GM18861 (cell line): ENCODE data around the gene PLSCR5.

Experiments used
- ATAC-seq: cut with Tn5 transposase; IDR thresholded peaks from one replicate; pipeline ENCODE4 v1.9.1; 2021; ENCODE audit not compliant: unreplicated experiment

The PLSCR5 gene

DNA sequence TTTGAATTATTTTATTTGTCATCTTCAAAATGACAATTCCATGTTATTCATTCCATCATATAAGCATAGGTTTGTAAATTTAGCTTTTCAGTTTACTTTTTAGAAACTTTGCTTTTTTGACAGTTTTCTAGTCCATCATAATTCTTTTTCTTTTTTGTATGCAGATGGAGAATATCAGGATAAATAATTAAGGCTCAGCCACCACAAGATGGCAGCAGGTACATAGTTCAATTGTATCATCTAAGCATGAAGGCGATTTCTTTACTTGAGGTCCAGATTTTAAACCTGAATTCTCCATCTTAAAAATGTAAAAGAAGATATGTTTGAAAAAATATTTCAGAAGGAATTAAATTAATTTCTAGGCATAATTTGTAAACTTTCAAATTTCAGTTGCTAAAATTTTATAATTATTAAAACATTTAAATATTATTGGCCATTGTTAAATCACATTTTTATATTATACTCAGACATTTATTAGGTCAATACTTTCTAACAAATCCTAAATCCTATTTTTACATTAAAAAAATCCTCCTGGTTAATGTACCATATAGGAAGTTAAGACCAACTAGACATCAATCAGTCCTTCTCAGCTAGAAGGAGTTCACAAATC lies 15.1 kb downstream of the PLSCR5 start:
- ATAC-seq: no peak

DNA sequence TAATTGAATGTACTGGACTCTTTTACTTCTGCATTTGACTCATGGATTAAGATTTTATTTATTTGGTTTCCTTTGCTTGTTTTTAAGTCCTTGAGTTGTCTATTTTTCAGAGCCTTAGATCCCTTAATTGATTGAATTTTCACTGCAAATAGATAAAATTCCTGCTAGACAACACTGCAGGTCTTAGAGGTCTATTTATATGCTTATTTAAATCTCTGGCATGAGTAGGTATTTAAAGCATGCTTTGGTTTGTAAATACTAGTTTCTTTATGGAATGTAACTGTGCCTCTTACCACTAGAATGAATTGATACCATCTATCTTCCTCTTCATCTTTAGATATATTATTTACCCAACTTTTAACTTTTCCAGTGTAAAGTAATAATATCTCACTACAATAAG lies 20.0 kb downstream of the PLSCR5 start:
- ATAC-seq: no peak

DNA sequence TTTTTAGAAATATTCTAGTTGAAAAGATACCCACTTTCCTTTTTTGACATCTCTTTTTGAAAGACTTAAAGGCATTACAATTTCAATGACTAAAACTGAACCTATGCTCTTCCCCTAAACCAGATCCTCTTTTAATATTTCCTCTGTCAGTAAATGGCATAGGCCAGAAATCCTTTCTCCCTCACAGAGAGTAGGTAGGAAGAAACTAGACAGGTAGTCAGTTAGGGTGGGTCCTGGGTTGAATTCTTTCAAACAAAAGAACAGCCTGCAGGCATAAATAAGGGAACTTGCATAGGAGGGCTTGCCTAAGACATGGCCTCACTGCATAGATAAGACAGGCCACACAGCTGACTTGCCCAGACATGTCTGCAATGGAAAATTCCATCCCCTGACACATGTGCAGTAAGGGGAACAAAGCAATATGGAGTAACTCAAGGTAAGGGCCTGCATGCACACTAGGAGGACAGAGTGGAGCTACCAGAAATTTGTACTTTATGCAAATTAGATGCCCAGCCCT lies 23.1 kb downstream of the PLSCR5 start:
- no peak for ATAC-seq

DNA sequence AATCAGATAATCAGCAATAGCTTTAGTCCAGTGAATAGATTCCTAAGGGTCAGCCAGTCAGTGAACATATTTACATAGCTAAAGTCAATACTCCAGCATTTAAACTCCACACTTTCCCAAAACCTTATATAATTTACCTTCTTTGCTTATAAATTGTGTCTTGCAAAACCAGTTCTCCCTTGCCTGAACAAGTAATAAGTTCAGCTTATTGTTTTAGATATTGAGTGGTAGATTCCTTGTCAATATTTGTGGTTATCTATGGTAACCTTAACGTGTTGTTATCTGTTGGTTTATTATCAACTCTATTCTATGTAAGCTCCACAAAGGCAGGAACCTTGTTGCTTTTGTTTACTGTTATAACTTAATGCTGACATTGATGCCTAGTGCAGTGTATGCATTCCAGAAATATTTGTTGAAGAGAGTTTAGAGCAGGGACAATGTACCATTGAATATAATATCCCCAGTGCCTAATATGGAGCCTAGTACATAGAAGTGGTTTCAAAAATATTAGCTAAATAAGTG lies 24.0 kb downstream of the PLSCR5 start:
- ATAC-seq: no peak

DNA sequence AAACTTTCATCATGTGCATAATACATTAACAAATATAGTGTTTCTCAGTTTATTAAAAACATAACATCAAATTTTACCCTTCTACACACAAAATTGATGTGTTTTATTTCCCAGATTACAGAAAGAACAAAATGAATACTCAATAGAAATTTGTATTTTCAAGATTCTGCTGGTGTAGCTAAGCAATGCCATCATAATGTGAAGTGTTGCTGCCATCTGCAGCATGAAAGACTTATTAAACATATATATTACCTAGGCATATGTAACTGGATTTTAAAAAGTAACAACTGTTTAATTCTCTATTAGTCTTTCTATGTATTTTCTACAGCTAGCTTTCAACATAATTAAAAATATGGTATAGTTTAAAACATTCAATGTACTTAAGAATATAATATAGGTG lies 27.5 kb downstream of the PLSCR5 start:
- peak; percentile 55 for ATAC-seq

DNA sequence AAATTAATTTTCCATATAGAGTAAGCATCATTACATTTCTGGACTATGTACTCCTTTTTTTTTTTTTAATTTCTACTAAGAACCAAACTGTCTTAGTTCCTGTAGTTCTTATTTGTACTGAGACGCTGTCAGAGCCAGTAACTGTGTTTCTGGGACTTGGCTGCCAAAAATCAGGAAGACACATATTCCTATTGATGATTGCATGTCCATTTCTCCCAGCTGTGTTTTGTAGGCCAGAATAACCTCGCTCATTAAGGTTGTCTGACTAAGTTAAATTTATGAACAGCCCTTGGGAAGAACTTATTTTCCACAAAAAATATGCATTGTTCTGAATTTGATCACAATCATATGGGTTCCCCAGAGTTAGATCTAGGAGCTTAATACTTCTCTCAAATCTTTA lies 29.5 kb downstream of the PLSCR5 start:
- no peak for ATAC-seq

DNA sequence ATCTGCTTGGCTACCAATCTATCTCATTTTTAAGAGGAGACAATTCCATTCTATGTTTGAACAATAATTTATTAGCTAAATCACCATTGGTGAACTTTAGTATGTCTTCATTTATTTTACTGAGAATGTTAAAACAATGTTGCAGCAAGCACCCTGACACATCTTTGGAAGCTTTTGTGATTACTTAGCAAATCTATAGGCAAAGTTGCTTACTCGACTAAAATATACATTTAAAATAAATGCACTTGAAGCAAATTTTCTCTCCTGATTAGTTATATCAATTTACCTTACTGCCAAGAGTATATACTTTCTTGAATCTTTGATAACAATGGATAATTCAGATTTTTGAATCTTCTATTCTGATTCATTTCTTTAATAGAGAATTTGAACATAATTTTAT lies 31.0 kb downstream of the PLSCR5 start:
- no peak for ATAC-seq

DNA sequence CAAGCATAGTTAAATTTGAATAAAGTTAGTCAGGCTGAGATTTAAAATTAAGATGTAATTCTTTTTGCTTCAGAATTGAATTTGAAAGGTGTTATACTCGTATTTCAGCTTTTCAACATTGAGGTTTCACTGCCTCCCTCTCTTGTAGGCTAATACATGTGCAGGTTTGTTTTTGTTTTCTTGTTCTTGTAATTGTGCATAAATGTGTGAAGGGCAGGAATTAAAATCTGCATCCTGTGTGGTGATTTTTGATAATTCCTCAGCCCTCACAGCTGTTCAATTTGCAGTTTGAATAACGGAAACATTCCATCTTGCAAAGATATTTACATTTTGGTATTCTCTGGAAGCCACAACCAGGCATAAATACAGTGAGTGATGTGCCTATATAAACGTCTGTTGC lies 35.8 kb downstream of the PLSCR5 start:
- no peak for ATAC-seq

DNA sequence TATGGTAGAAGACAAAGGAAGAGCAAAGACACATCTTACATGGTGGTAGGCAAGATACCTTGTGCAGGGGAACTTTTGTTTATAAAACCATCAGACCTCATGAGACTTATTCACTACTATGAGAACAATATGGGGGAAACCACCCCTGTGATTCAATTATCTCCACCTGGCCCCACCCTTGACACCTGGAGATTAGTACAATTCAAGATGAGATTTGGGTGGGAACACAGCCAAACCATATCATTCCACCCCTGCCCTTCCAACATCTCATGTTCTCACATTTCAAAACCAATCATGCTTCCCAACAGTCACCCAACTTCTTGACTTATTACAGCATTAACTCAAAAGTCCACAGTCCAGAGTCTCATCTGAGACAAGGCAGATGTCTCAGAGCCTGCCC lies 39.0 kb downstream of the PLSCR5 start:
- no peak for ATAC-seq

DNA sequence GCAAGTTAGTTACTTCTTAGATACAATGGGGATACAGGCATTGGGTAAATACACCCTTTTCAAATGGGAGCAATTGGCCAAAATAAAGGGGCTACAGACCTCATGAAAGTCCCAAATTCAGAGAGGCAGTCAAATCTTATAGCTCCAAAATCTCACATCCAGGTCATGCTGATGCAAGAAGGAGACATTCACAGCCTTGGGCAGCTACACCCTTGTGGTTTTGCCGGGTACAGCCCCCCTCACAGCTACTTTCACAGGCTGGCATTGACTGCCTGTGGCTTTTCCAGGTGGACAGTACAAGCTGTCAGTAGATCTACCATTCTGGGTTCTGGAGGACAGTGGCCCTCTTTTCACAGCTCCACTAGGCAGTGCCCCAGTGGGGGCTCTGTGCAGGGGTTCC lies 43.3 kb downstream of the PLSCR5 start:
- ATAC-seq: no peak

DNA sequence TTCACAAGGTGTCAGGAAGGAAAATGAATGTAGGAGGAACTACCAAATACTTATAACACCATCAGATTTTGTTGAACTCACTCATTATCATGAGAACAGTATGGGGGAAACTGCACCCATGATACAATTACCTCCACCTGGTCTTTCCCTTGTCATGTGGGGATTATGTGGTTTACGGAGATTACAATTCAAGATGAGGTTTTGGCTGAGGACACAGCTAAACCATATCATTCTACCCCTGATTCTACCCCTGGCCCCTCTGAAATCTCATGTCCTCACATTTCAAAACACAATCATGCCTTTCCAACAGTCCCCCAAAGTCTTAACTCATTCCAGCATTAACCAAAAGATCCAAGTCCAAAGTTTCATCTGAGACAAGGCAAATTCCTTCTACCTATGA lies 43.7 kb downstream of the PLSCR5 start:
- ATAC-seq: no peak

DNA sequence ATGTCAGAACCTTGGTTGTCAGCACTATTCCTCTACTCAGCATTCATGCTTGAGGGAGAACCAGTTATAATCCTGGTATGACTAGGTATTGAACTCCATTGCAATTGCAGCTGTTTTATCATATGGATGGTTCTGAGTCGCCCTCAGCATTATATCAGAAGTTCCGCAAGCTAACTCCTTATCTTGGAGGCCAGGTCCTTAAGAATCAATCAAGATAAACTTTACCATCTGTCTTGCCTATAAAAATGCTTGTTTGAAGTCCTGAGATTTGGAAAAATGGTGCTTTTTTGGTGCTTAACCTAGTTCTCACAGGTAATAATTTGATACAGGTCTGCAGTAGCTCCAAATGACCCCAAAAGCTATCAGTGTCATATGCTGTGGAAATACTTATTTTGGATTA lies 44.5 kb downstream of the PLSCR5 start:
- ATAC-seq: no peak

DNA sequence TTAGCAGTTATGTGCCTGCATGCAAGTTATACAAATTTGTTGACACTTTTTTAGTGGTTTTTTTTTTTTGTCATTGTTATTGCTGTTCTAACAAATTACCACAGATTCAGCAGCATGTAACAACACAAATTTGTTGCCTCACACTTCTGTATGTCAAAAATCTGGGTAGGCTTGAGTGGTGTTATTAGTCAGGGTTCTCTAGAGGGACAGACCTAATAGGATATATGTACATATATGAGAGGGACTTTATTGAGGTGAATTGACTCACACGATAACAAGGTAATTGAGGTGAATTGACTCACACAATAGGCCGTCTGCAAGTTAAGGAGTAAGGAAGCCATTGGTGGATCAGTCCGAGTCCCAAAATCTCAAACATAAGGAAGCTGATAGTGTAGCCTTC lies 45.8 kb downstream of the PLSCR5 start:
- ATAC-seq: no peak

DNA sequence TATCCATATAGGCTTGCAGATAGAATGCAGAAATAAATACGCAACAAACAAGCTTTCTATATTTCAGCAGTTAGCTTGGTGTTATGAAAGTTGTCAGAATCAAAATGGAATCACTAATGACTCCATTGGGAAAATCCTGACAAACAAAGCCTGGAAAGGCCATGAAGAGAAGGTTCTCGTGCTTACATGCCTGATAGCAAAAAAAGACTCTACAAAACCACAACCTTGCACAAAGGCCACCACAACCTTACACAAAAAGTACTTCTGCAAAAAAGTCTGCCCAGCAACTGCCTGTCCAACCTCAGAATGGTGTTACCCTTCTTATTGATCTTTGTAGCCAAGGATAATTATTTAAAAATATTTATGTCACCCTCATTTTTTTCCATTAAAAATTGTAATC lies 46.4 kb downstream of the PLSCR5 start:
- ATAC-seq: no peak

DNA sequence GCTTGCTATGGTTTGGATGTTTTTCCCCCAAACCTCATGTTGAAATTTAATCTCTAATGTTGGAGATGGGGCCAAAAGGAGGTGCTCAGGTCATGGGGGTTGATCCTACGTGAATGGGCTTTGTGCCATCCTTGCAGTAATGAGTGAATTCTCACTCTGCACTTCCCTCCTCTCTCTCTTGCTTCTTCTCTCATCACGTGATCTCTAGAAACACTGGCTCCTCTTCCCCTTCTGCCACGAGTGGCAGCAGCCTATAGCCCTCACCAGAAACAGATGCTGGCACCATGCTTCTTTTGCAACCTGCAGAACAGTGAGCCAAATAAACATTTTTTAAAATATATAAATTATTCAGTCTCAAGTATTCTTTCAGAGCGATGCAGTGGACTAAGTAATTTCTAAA lies 47.4 kb downstream of the PLSCR5 start:
- no peak for ATAC-seq

DNA sequence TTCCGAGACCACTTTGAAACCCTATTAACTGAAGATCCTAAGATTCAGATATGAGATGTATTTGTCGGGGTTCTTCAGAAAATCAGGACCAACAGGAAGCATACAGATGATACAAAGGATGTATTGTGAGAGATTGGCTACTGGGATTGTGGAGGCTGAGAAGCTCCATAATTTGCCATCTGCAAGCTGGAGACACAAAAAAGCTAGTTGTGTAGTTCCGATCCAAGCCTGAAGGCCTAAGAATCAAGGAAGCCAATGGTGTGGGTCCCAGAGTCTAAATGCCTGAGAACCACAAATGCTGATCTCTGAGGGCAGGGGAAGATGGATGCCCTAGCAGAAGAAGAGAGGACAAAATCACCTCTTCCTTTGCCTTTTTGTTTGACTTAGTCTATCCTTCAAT lies 49.8 kb downstream of the PLSCR5 start:
- ATAC-seq: no peak

DNA sequence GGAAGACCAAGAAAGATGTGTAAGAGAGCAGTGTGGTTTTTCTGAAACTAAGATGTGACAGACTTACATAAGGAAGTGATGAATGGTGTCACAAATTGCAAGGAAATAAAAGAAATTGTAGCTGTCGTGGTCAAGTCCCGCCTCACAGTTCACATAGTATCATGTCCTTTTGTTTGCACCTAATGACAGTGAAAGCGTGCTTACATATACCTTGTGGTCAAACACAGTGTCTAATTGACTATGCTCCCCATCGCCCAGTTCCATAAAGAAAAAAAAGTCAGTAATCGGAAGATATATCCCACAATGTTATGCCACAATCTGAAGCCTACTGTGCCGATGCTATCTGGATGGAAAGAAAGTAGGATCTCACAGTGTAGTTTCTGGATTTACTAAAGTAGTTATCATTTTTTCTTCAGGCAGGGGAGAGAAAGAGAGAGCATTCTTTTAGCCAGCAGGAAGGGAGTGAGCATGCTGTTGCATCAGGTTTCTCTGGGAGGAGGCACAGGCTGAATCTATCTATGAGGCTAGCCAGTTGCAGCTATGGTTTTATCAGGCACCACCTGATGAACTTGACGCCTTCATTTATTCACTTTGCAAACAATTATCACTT lies 50.9 kb downstream of the PLSCR5 start:
- no peak for ATAC-seq

DNA sequence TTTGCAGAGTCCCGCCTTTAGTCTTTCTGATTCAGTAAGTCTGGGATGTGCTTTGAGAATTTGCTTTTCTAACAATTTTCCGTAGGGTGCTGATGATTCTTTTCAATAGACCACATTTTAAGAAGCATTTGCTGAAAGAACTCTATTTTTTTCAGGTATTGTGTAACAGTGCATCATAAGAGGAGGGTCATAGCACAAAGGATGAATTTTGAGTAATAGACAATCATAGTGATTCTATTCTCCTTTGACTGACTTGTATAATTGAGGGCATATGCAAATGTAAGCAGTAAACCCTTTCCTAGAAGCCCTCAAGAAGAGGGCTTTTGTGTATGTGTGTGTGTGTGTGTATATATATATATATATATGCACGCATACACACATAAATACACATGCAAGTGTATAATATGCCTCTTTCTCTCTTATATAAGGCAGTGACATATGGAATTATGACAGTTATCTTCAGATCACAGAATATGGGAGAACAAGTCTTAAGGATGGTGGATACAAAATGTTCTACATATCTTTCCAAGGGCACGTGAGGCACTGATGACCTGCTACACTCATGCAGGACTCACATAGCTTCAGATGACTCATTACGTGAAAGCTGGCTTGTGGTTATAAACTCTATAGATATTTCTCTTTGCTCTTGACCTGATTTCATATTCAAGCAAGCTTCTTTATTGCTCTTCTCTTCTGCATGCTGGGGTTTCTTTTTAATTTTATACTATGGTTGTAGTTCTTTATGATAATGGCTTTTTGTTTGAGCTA lies 54.2 kb downstream of the PLSCR5 start:
- peak; percentile 95 for ATAC-seq

DNA sequence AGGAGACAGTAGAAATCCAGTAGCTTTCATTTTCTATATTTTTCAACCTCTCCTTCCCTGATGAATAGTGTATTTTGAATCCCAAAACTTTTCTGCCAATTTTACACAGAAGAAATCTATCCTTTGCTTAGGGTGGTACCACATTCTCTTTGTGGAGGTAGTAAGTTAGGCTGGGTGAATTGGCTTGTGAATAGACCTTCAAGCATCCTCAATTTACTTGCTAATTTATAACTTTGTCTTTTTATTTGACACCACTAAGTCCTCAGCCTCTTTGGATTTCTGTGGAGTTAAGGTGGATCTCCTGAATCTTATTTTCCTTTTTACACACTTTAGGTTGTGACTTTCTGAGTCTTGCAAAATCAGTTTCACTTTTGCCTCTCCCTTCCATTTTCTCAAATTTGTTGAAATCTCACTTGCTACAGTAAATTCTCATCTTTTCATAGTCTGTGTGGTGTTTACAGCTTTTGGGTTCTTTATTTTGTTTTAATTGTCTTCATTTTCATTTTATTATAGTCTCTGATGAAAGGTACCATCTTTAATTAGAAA lies 55.0 kb downstream of the PLSCR5 start:
- no peak for ATAC-seq

DNA sequence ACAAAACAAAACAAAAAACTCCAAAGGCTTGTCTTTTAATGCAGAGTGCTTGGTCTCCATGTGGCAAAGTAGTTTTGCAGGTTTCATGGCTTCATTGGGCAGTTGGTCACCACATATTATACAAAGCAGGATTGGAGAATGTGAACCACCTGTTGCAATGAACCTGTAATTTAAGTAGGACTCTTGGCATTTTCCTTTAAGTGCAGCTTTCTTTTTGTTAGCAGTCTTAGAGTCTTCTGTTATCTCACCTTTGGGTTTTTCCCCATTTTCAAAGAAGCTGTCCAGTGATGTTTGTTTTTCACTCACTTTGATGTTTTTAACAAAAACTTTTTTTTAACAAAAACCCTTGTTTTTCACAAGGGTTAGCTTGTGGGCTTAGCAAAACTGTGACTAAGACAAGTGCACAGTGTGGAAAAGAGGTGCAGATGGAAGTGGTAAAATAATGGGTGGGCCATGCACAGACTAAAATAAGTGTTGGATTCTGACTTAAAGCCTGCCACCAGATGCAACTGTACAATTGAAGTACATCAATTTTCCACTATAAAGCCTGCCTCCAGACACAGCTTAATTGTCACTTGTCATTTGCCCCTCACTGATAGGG lies 57.8 kb downstream of the PLSCR5 start:
- no peak for ATAC-seq

DNA sequence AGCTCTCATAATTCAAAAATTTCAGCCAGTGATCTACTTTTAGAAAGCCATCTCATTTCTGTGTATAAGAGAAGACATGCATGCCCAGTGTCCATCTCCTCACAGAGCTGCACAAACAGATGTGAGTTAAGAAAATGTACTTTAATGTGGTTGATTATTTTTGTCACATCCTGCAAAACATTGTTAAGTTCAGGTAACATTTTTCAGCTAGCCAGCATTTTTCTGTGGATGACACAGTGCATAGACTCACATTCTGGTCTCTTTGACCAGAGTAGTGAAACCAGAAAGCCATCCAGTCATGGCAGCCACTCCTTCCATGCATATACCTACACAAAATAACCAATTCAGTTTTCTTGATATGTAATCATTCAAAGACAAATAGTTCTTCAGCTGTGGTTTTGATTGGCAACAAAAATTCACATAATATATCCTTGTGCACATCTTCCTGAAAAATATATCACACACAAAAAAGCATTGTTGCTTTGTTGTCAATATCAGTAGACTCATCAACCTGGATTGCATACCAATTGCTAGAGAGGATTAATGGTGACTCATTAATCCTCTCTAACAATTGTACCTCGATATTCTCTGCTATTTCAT lies 58.7 kb downstream of the PLSCR5 start:
- no peak for ATAC-seq
